Smooth muscle cell (in vitro differentiated cells): ENCODE data around the gene LZTFL1. TPM values are rescaled to one million over a fixed set of nuclear protein-coding genes. Genes with fewer than 3 reads are reported as not detected.

Source experiments
- DNase-seq: peaks from one replicate; lab custom pipeline; 2025; ENCODE audit not compliant: unreplicated experiment; lab: John Stamatoyannopoulos, UW
- H2AFZ ChIP-seq: fragments of 200-600 bp; sonication (generic); 2 replicates; pipeline ENCODE4 v1.6.0; 2016; ENCODE audit warnings: antibody characterized with exemption, low read depth, mild to moderate bottlenecking
- H3F3A ChIP-seq: fragments of 200-600 bp; sonication (generic); 2 replicates; pipeline ENCODE4 v1.6.0; 2017; ENCODE audit warnings: antibody characterized with exemption, low read depth
- H3K27ac ChIP-seq: fragments of 200-600 bp; sonication (generic); 2 replicates; pipeline ENCODE4 v1.5.1; 2016; ENCODE audit warnings: low read depth, mild to moderate bottlenecking
- H3K27me3 ChIP-seq: fragments of 200-600 bp; sonication (generic); 2 replicates; pipeline ENCODE4 v1.6.1; 2016; ENCODE audit warnings: low read depth, mild to moderate bottlenecking
- H3K36me3 ChIP-seq: fragments of 200-600 bp; sonication (generic); 2 replicates; pipeline ENCODE4 v1.5.1; 2016; ENCODE audit warnings: low read depth
- H3K4me1 ChIP-seq: fragments of 200-600 bp; sonication (generic); 2 replicates; pipeline ENCODE4 v1.5.1; 2016; ENCODE audit warnings: low read depth
- H3K4me2 ChIP-seq: fragments of 200-600 bp; sonication (generic); 2 replicates; pipeline ENCODE4 v1.6.0; 2016; ENCODE audit warnings: mild to moderate bottlenecking
- H3K4me3 ChIP-seq: fragments of 200-600 bp; sonication (generic); 2 replicates; pipeline ENCODE4 v1.5.1; 2016; ENCODE audit warnings: mild to moderate bottlenecking
- H3K79me2 ChIP-seq: fragments of 200-600 bp; sonication (generic); 2 replicates; pipeline ENCODE4 v1.6.0; 2016; ENCODE audit warnings: low read depth, mild to moderate bottlenecking
- H3K9ac ChIP-seq: fragments of 200-600 bp; sonication (generic); 2 replicates; pipeline ENCODE4 v1.6.0; 2016; ENCODE audit warnings: low read depth
- H3K9me3 ChIP-seq: fragments of 200-600 bp; sonication (generic); replicated peaks from 2 replicates; pipeline ENCODE4 v1.5.1; 2016; ENCODE audit warnings: low read depth
- H4K20me1 ChIP-seq: fragments of 200-600 bp; sonication (generic); 2 replicates; pipeline ENCODE4 v1.6.0; 2016; ENCODE audit warnings: low read depth
- WGBS: methylation state at CpG from one replicate; pipeline ENCODE4 v1.1.7; 2016; ENCODE audit warnings: low lambda C conversion rate; 5-methylcytosine and 5-hydroxymethylcytosine counted together
- polyA plus RNA-seq: library from polyadenylated mRNA; unstranded; fragments of >200 nt; fragmentation: Nextera tagmentation; extraction: Ambion mirVana; gene quantifications from 2 replicates; pipeline ENCODE4 v1.2.1, GENCODE V29; 2016
- total RNA-seq: library from RNA; depleted of rRNA; stranded (reverse); fragments of >200 nt; gene quantifications from 2 replicates; pipeline ENCODE4 v1.2.3, GENCODE V29; 2014
- TF ChIP-seq, protein P1 (sequence below): fragments of 200-600 bp; sonication (generic); IDR thresholded peaks from 2 replicates; pipeline ENCODE4 v1.5.1; 2017; ENCODE audit warnings: borderline replicate concordance, mild to moderate bottlenecking, antibody characterized with exemption; ENCODE audit not compliant: insufficient read depth, poor library complexity, severe bottlenecking

LZTFL1 gene
- total and polyA plus RNA-seq, 2 experiments from 2014 or later, result 8.6 to 29.4 TPM

DNA sequence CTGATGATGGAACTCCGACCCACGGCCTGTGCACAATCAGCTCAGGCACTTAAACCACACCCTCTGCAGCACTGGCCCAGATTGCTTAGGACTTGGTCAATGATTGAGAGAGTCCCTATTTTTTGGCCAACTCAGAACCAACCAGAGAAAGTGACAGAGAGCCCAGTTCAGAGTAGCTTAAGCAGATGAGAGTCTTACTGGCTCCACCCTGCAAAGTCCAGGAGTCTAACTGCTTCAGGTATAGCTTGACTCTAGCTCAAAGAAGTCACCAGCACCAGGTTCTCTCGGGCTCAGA, 65.7 kb downstream of the LZTFL1 start:
- H3K36me3 ChIP-seq, result no peaks in the 10 kb centered on the region
- H3K4me2 ChIP-seq, result no peak overlapping the region
- no peak overlapping the region for H3K27ac ChIP-seq
- no peaks in the 10 kb centered on the region for H3K9me3 ChIP-seq
- no peak overlapping the region for H2AFZ ChIP-seq
- no peaks in the 10 kb centered on the region for H3F3A ChIP-seq
- H3K79me2 ChIP-seq, result no peaks in the 10 kb centered on the region
- no peak for DNase-seq
- WGBS, result 85% methylated on average over 3 of the region's 3 CpGs
- no peaks in the 10 kb centered on the region for H3K4me1 ChIP-seq
- H3K9ac ChIP-seq, result no peak overlapping the region
- no peaks in the 10 kb centered on the region for H4K20me1 ChIP-seq
- TF ChIP-seq, protein P1, sequence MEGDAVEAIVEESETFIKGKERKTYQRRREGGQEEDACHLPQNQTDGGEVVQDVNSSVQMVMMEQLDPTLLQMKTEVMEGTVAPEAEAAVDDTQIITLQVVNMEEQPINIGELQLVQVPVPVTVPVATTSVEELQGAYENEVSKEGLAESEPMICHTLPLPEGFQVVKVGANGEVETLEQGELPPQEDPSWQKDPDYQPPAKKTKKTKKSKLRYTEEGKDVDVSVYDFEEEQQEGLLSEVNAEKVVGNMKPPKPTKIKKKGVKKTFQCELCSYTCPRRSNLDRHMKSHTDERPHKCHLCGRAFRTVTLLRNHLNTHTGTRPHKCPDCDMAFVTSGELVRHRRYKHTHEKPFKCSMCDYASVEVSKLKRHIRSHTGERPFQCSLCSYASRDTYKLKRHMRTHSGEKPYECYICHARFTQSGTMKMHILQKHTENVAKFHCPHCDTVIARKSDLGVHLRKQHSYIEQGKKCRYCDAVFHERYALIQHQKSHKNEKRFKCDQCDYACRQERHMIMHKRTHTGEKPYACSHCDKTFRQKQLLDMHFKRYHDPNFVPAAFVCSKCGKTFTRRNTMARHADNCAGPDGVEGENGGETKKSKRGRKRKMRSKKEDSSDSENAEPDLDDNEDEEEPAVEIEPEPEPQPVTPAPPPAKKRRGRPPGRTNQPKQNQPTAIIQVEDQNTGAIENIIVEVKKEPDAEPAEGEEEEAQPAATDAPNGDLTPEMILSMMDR, result no peak
- peaks cover 8% of the 10 kb centered on the region for H3K27me3 ChIP-seq
- no peak overlapping the region for H3K4me3 ChIP-seq

DNA sequence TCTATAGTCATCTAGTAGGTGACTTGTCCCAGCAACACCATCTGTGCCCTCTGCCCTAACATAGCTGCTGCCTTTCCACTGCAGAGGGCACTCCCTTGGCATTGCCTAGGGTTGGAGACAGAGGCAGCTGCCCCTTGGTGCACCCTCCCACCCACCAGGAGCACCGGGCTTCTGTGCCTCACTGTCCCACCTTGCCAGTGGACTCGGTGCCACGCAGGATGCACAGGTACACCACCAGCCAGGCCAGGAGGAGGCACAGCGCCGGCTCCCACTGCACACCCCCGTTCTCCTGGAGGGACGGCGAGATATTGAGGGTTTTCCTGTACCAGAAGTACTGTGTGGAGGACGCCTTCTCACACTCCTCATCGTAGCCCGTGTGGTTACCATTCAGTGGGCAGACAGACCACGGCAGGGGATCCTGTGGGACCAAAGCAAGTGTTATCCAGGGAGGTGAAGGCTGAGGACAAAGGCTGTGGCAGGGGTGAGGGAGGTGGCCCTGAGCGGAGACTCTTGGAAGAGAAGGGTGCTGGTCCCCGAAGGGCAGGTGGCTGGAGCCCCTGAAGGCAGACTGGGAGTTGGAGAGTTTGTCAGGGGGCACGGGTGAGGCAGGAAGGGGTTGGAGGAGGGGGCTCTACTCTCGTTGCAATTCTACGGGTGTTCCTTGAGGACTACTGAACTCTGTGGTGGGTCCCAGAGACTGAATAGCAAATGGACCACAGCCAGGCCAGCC, 66.2 kb downstream of the LZTFL1 start:
- Histone ChIP-seq H3K4me3 (no peak overlapping the region), H3K9ac (no peak overlapping the region), H4K20me1 (no peaks in the 10 kb centered on the region), H3K27me3 (peaks cover 6% of the 10 kb centered on the region), H3K4me2 (no peak overlapping the region), H3K9me3 (no peaks in the 10 kb centered on the region), H3K27ac (no peak overlapping the region), H3K4me1 (no peaks in the 10 kb centered on the region), H2AFZ (no peak overlapping the region), H3K79me2 (no peaks in the 10 kb centered on the region), H3F3A (no peaks in the 10 kb centered on the region), H3K36me3 (no peaks in the 10 kb centered on the region)
- TF ChIP-seq, protein P1, result no peak
- no peak for DNase-seq
- WGBS, result 93% methylated on average over 17 of the region's 17 CpGs

GRCh38 chr3:45774581-45775521, 67.1 kb downstream of the LZTFL1 start:
- H4K20me1 ChIP-seq, result no peaks in the 10 kb centered on the region
- no peak overlapping the region for H3K4me3 ChIP-seq
- no peaks in the 10 kb centered on the region for H3K36me3 ChIP-seq
- H3K4me1 ChIP-seq, result no peaks in the 10 kb centered on the region
- H3K79me2 ChIP-seq, result no peaks in the 10 kb centered on the region
- no peak for DNase-seq
- H3K27me3 ChIP-seq, result peaks cover 15% of the 10 kb centered on the region
- H3F3A ChIP-seq, result no peaks in the 10 kb centered on the region
- no peaks in the 10 kb centered on the region for H3K9me3 ChIP-seq
- no peak overlapping the region for H2AFZ ChIP-seq
- WGBS, result 87% methylated on average over 8 of the region's 8 CpGs
- no peak overlapping the region for H3K27ac ChIP-seq
- no peak overlapping the region for H3K4me2 ChIP-seq
- H3K9ac ChIP-seq, result no peak overlapping the region
- TF ChIP-seq, protein P1, result no peak
